HCT116 (cell line): ENCODE data around the gene CSH2. TPM values are rescaled to one million over a fixed set of nuclear protein-coding genes. Genes with fewer than 3 reads are reported as not detected.

Experiments used
- ATAC-seq: fragments of 200-7000 bp; cut with Tn5 transposase; 2 replicates; pipeline ENCODE4 v1.9.1; 2020; ENCODE audit warnings: mild to moderate bottlenecking, moderate library complexity
- BruUV-seq: library from RNA; stranded (reverse); fragments of 400-500 nt; replicated peaks from 2 replicates; lab custom pipeline; 2021; lab: Mats Ljungman, UMichigan
- CTCF ChIA-PET: fragments of 300-600 bp; sonication (Branson Sonifier 250); formaldehyde crosslinking; loops from one replicate; lab custom pipeline; 2021; ENCODE audit warnings: antibody characterized with exemption; lab: Charles Lee
- POLR2A ChIA-PET: fragments of 300-600, 350-600 bp; sonication (Branson Sonifier 250); formaldehyde crosslinking; loops from one replicate; lab custom pipeline; 2021; ENCODE audit warnings: antibody characterized with exemption; lab: Charles Lee
- RAD21 ChIA-PET, 2 experiments: fragments of 300-600 bp; sonication (Branson Sonifier 250); formaldehyde crosslinking; loops; one replicate each; lab custom pipeline; 2023; ENCODE audit warnings: low total read pairs in 2 of 2; ENCODE audit not compliant: uncharacterized antibody in 2 of 2, unreplicated experiment in 2 of 2, low non-redundant PET in 1 of 2; lab: Charles Lee
- DNase-seq: peaks from one replicate; pipeline ENCODE4 v3.0.0-alpha.2; 2010; ENCODE audit warnings: low read depth, low spot score
- H2AFZ ChIP-seq: fragments of 200-600 bp; shearing (Covaris generic), sonication (generic); 2 replicates; pipeline ENCODE4 v1.6.1; 2017; ENCODE audit warnings: low read depth, mixed run types, mixed read lengths, antibody characterized with exemption, low read length; ENCODE audit not compliant: poor library complexity, severe bottlenecking
- H3K27ac ChIP-seq: 2 replicates; pipeline ENCODE4 v1.5.1; 2012; ENCODE audit warnings: low read depth, low read length
- H3K27me3 ChIP-seq: fragments of 200-600 bp; sonication (generic); 2 replicates; pipeline ENCODE4 v1.6.1; 2016; ENCODE audit warnings: mixed run types, low read length, mixed read lengths; ENCODE audit not compliant: insufficient read depth
- H3K36me3 ChIP-seq, 2 experiments: fragments of 200-500 bp in 1 of 2; fragments of 200-600 bp in 1 of 2; sonication (Bioruptor generic) in 1 of 2; sonication (generic) in 1 of 2; 2 replicates each; pipeline versions ENCODE4 v1.5.1 to v1.6.1; 2014 to 2016; ENCODE audit warnings: low read length in 2 of 2, inconsistent platforms in 1 of 2, mixed read lengths in 1 of 2, mixed run types in 1 of 2; ENCODE audit not compliant: insufficient read depth in 2 of 2, control insufficient read depth in 1 of 2
- H3K4me1 ChIP-seq, 2 experiments: fragments of 200-600 bp in 1 of 2; sonication (generic) in 1 of 2; 2 replicates each; pipeline versions ENCODE4 v1.5.1 to v1.6.1; 2012 to 2017; ENCODE audit warnings: low read length in 2 of 2, inconsistent platforms in 1 of 2, mild to moderate bottlenecking in 1 of 2, mixed read lengths in 1 of 2, mixed run types in 1 of 2, moderate library complexity in 1 of 2; ENCODE audit not compliant: insufficient read depth in 2 of 2, control insufficient read depth in 1 of 2
- H3K4me2 ChIP-seq: fragments of 200-600 bp; sonication (generic); 2 replicates; pipeline ENCODE4 v1.6.1; 2017; ENCODE audit warnings: mixed run types, low read length, mixed read lengths
- H3K4me3 ChIP-seq, 2 experiments: fragments of 200-600 bp in 1 of 2; sonication (generic) in 1 of 2; replicated peaks in 1 of 2; 2 replicates each; pipeline ENCODE4 v1.5.1; 2011 to 2016; ENCODE audit warnings: low read length in 2 of 2, control low read depth in 1 of 2, low read depth in 1 of 2, mild to moderate bottlenecking in 1 of 2, mixed read lengths in 1 of 2, mixed run types in 1 of 2
- H3K79me2 ChIP-seq: fragments of 200-600 bp; sonication (generic); 2 replicates; pipeline ENCODE4 v1.6.1; 2017; ENCODE audit warnings: mild to moderate bottlenecking, mixed run types, low read length, moderate library complexity, mixed read lengths; ENCODE audit not compliant: insufficient read depth
- H3K9ac ChIP-seq: fragments of 200-600 bp; sonication (generic); 2 replicates; pipeline ENCODE4 v1.6.1; 2016; ENCODE audit warnings: low read length, mixed read lengths
- H3K9me2 ChIP-seq: fragments of 200-600 bp; sonication (generic), shearing (Covaris generic); 2 replicates; pipeline ENCODE4 v1.6.1; 2017; ENCODE audit warnings: mixed run types, mild to moderate bottlenecking, moderate library complexity; ENCODE audit not compliant: insufficient read depth
- H3K9me3 ChIP-seq, 2 experiments: fragments of 200-500 bp in 1 of 2; fragments of 200-600 bp in 1 of 2; sonication (Bioruptor generic) in 1 of 2; sonication (generic) in 1 of 2; 2 replicates each; pipeline ENCODE4 v1.6.1; 2014 to 2017; ENCODE audit warnings: low read length in 2 of 2, mixed read lengths in 2 of 2, inconsistent platforms in 1 of 2, low read depth in 1 of 2, mild to moderate bottlenecking in 1 of 2, mixed run types in 1 of 2, moderate library complexity in 1 of 2; ENCODE audit not compliant: control insufficient read depth in 1 of 2, insufficient read depth in 1 of 2
- H4K20me1 ChIP-seq: fragments of 200-600 bp; sonication (generic), shearing (Covaris generic); 2 replicates; pipeline ENCODE4 v1.6.1; 2017; ENCODE audit warnings: mixed run types, mild to moderate bottlenecking, moderate library complexity; ENCODE audit not compliant: insufficient read depth
- CBX3 ChIP-seq: IDR thresholded peaks from 2 replicates; pipeline ENCODE4 v1.6.1; 2012; ENCODE audit warnings: low read depth
- CEBPB ChIP-seq: IDR thresholded peaks from 2 replicates; pipeline ENCODE4 v1.6.1; 2012; ENCODE audit warnings: low read depth
- CTCF ChIP-seq, 3 experiments: fragments of 200-600 bp in 1 of 3; sonication (generic) in 1 of 3; IDR thresholded peaks in 2 of 3; conservative IDR thresholded peaks in 1 of 3; 2 replicates each; pipeline ENCODE4 v1.5.1; 2012 to 2017; ENCODE audit warnings: low read depth in 2 of 3, low read length in 2 of 3, antibody characterized with exemption in 1 of 3, borderline replicate concordance in 1 of 3, control low read depth in 1 of 3, mild to moderate bottlenecking in 1 of 3, mixed read lengths in 1 of 3, mixed run types in 1 of 3, moderate library complexity in 1 of 3; ENCODE audit not compliant: insufficient read depth in 1 of 3
- EGR1 ChIP-seq: IDR thresholded peaks from 2 replicates; pipeline ENCODE4 v1.6.1; 2012; ENCODE audit warnings: low read depth
- ELF1 ChIP-seq: IDR thresholded peaks from 2 replicates; pipeline ENCODE4 v1.6.1; 2012; ENCODE audit warnings: low read depth, borderline replicate concordance
- EZH2 ChIP-seq: fragments of 200-600 bp; sonication (generic); IDR thresholded peaks from 2 replicates; pipeline ENCODE4 v1.6.1; 2017; ENCODE audit warnings: antibody characterized with exemption, mixed run types
- EZH2phosphoT487 ChIP-seq: fragments of 200-600 bp; IDR thresholded peaks from 2 replicates; pipeline ENCODE4 v1.6.1; 2018; ENCODE audit warnings: antibody characterized with exemption, borderline replicate concordance
- FOSL1 ChIP-seq: IDR thresholded peaks from 2 replicates; pipeline ENCODE4 v1.6.1; 2012; ENCODE audit warnings: low read depth
- JUND ChIP-seq: IDR thresholded peaks from 2 replicates; pipeline ENCODE4 v1.6.1; 2012
- MAX ChIP-seq: IDR thresholded peaks from 2 replicates; pipeline ENCODE4 v1.6.1; 2012
- POLR2A ChIP-seq: IDR thresholded peaks from 2 replicates; pipeline ENCODE4 v1.7.0; 2011; ENCODE audit warnings: borderline replicate concordance; ENCODE audit not compliant: insufficient read depth, insufficient read length; ENCODE audit errors: extremely low read depth
- POLR2AphosphoS5 ChIP-seq: IDR thresholded peaks from 2 replicates; pipeline ENCODE4 v1.6.1; 2011; ENCODE audit warnings: mild to moderate bottlenecking, low read depth, low read length, moderate library complexity
- RAD21 ChIP-seq: IDR thresholded peaks from 2 replicates; pipeline ENCODE4 v1.6.1; 2012; ENCODE audit warnings: low read depth, mild to moderate bottlenecking
- SIN3A ChIP-seq: IDR thresholded peaks from 2 replicates; pipeline ENCODE4 v1.6.1; 2012; ENCODE audit warnings: low read depth
- SP1 ChIP-seq: IDR thresholded peaks from 2 replicates; pipeline ENCODE4 v1.6.1; 2012; ENCODE audit warnings: low read depth
- SRF ChIP-seq: IDR thresholded peaks from 2 replicates; pipeline ENCODE4 v1.6.1; 2012; ENCODE audit warnings: low read depth
- TCF7L2 ChIP-seq: IDR thresholded peaks from 2 replicates; pipeline ENCODE4 v1.7.0; 2011; ENCODE audit warnings: borderline replicate concordance, inconsistent platforms; ENCODE audit not compliant: insufficient read depth, insufficient read length; ENCODE audit errors: extremely low read depth
- YY1 ChIP-seq: IDR thresholded peaks from 2 replicates; pipeline ENCODE4 v1.6.1; 2011; ENCODE audit warnings: low read length, low read depth, moderate library complexity, mild to moderate bottlenecking; ENCODE audit not compliant: insufficient replicate concordance; ENCODE audit errors: extremely low read depth
- ZFX ChIP-seq: fragments of 450-650 bp; IDR thresholded peaks from 2 replicates; pipeline ENCODE4 v1.6.1; 2017
- ZNF274 ChIP-seq: fragments of 200-500 bp; sonication (Bioruptor generic); IDR thresholded peaks from 2 replicates; pipeline ENCODE4 v1.6.1; 2014; ENCODE audit warnings: mild to moderate bottlenecking, low read depth, low read length, inconsistent platforms
- intact Hi-C: fragments of 100-400 bp; cut with micrococcal nuclease; formaldehyde crosslinking; loops from 2 replicates; pipeline ENCODE4 v1.10.0; 2022
- total RNA-seq: library from RNA; stranded (reverse); gene quantifications from one replicate; pipeline ENCODE4 v1.2.1, GENCODE V29; 2021; ENCODE audit not compliant: unreplicated experiment
- TF ChIP-seq, protein P1 (sequence below): IDR thresholded peaks from 2 replicates; pipeline ENCODE4 v1.6.1; 2012; ENCODE audit warnings: low read depth
- TF ChIP-seq, protein P2 (sequence below): IDR thresholded peaks from 2 replicates; pipeline ENCODE4 v1.6.1; 2012

The CSH2 gene
- total RNA-seq, 1 experiment from 2014 or later, result not detected

DNA sequence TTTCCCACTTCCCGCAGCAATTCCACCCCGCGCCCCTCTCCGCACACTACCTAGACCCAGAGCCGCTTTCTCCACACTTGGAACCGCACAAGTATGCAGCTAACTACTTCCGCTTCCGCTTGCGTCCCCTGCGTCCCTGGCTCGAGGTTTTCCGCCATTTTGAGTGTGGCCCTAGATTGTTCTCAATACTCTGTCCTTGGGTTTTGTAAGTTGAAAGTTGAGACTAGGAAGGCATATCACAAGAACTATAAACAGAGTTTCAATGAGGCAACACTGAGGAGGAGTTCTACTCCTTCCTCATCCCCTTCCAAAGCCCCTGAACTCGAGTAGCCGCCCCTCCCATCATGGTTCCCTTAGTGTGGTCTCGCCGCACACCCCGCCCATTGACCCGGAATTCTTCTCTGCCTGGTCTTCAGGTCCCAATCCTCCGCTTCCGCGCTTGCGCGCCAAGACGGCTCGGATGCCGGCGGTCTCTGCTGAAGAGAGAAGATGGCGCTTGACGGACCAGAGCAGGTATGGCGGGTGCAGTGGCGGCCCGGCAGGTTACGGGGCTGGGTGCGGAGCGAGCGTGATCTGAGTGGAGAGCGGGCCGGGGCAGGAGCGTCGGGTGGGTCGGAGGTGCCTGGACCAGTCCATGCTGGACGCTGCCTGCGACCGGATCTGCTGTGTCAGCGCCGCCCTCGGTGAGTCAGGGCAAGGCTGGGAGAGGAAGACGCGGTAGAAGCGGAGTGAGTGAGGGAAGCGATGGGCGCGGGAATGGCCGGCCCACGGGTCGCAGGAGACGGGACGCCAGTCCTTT, 46.3 kb downstream of the CSH2 start, which contains the start of the genes FTSJ3 and PSMC5:
Gene FTSJ3, minus strand, starts transcription at position 662 of the 799 bp plus-strand sequence. CDS start 761 bp downstream, outside the sequence.
Gene PSMC5, plus strand, starts transcription at position 430 of the 799 bp plus-strand sequence. Its CDS starts 60 bp downstream, at position 490.
- Histone ChIP-seq H3K79me2 (peaks cover 92% of the 10 kb centered on the region), H3K4me2 (peak within 1 kb of the TSS; percentile 84), H3K4me3 (peak within 1 kb of the TSS; percentile 81 to 85), H2AFZ (peak within 1 kb of the TSS; percentile 50), H4K20me1 (peaks cover 3% of the 10 kb centered on the region; the same call in 1 of the 2 replicates), H3K27ac (peak within 1 kb of the TSS; percentile 81), H3K9ac (peak within 1 kb of the TSS; percentile 88), H3K9me3 (no peaks in the 10 kb centered on the region), H3K4me1 (peaks cover 8 to 16% of the 10 kb centered on the region in 2 experiments), H3K36me3 (peaks cover 62 to 71% of the 10 kb centered on the region in 2 experiments; a peak in 3 of 4 replicates), H3K9me2 (no peaks in the 10 kb centered on the region), H3K27me3 (no peaks in the 10 kb centered on the region)
- peak; percentile 89 for ATAC-seq
- ChIA-PET RAD21 (no interaction called here), CTCF (interaction anchor here (1.0 to 1.7 kb wide), 2 partner anchors 7 to 41 kb away, joined by 3 to 6 read pairs; no protein-coding TSS in a partner anchor), POLR2A (interaction anchor here (1.2 to 4.3 kb wide), 3 partner anchors 12 to 54 kb away, joined by 5 to 16 read pairs (median 7); partner anchors contain the start of genes CCDC47 and DDX42)
- intact Hi-C loops, result loop anchor here (1.0 to 5.0 kb wide), 3 partner anchors 12 to 130 kb away; partner anchors contain the start of gene CCDC47
- peak; percentile 98 for DNase-seq
- BruUV-seq, result no TSS peak
- no peak for TF ChIP-seq ZNF274
- TF ChIP-seq SRF, result no peak
- TF ChIP-seq ELF1, result peak; percentile 88; the same call in 1 of the 2 replicates
- TF ChIP-seq POLR2A, result peak; percentile 89
- TF ChIP-seq FOSL1, result no peak
- no peak for TF ChIP-seq EZH2
- TF ChIP-seq POLR2AphosphoS5, result peak; percentile 92
- TF ChIP-seq SP1, result peak; percentile 81
- TF ChIP-seq ZFX, result no peak
- TF ChIP-seq RAD21, result no peak
- TF ChIP-seq CTCF (IDR thresholded peaks at IDR 0.05 in 2 of 3, conservative IDR thresholded peaks at IDR 0.05 in 1 of 3; ENCODE audit: borderline replicate concordance in 1 of 3, insufficient read depth in 1 of 3, low read depth in 2 of 3, low read length in 2 of 3), result peak in 2 of 3 experiments; percentile 35 to 53; a peak in 3 of 6 replicates
- TF ChIP-seq MAX, result peak; percentile 86
- peak; percentile 37 for TF ChIP-seq TCF7L2
- TF ChIP-seq CBX3, result no peak
- TF ChIP-seq YY1, result peak; percentile 99
- no peak for TF ChIP-seq CEBPB
- TF ChIP-seq SIN3A, result peak; percentile 96
- no peak for TF ChIP-seq EZH2phosphoT487
- TF ChIP-seq, protein P1, sequence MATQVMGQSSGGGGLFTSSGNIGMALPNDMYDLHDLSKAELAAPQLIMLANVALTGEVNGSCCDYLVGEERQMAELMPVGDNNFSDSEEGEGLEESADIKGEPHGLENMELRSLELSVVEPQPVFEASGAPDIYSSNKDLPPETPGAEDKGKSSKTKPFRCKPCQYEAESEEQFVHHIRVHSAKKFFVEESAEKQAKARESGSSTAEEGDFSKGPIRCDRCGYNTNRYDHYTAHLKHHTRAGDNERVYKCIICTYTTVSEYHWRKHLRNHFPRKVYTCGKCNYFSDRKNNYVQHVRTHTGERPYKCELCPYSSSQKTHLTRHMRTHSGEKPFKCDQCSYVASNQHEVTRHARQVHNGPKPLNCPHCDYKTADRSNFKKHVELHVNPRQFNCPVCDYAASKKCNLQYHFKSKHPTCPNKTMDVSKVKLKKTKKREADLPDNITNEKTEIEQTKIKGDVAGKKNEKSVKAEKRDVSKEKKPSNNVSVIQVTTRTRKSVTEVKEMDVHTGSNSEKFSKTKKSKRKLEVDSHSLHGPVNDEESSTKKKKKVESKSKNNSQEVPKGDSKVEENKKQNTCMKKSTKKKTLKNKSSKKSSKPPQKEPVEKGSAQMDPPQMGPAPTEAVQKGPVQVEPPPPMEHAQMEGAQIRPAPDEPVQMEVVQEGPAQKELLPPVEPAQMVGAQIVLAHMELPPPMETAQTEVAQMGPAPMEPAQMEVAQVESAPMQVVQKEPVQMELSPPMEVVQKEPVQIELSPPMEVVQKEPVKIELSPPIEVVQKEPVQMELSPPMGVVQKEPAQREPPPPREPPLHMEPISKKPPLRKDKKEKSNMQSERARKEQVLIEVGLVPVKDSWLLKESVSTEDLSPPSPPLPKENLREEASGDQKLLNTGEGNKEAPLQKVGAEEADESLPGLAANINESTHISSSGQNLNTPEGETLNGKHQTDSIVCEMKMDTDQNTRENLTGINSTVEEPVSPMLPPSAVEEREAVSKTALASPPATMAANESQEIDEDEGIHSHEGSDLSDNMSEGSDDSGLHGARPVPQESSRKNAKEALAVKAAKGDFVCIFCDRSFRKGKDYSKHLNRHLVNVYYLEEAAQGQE, result no peak
- no peak for TF ChIP-seq JUND
- TF ChIP-seq EGR1, result peak; percentile 97
- TF ChIP-seq, protein P2, sequence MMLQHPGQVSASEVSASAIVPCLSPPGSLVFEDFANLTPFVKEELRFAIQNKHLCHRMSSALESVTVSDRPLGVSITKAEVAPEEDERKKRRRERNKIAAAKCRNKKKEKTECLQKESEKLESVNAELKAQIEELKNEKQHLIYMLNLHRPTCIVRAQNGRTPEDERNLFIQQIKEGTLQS, result no peak
